Measurements from ENCODE around the gene LMTK2. TPM values are rescaled to one million over a fixed set of nuclear protein-coding genes. Genes with fewer than 3 reads are reported as not detected.

LMTK2 gene
- polyA plus RNA-seq, 4 donors: 3.8 to 18.5 (median 7.6) TPM

GRCh38 chr7:98223351-98223897 lies 116.8 kb downstream of the LMTK2 start:
- WGBS, 3 donors: 82 to 88% (median 85%) methylated on average over 14 to 15 of the region's 15 CpGs
- no peak for DNase-seq
- H3K27ac ChIP-seq (ENCODE audit: low read depth in 1 of 3, low read length in 2 of 3): no peak overlapping the region

DNA sequence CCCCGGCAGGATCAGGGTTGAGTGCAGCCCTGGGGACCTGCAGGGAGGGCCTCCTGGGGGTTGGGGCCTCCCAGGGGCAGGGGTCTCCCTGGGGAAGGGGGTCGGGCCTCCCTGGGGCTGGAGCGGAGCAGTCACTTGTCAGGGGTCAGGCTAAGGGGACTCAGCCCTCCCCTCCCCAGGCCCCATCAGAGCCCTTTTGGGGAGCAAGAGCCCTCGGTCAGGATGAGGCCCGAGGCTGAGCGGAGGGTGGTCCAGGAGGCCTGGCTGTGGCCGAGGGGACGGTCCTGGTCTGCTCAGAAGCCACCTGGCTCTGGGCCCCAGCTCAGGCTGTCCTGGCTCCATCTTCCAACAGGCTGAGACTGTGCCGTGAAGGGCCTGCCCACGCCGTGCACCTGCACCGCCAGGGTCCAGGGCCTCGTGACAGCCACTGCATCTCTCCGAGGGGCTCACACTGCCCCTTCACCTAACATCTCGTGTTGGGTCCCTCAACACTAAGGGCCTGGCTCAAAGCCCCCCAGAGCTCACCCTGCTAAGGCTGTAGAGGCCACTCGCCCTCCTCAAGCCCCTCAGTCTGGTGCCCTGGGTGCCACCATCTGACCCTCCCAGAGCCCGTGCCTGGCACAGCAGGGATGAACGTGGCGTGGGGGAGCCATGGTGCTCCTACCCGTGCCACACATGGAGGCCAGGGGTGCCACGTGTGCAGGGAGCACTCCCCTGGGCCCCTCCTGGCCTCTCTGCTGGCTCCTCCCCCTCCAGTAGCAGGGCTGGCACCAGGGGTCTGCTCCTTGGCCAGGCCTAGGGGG lies 117.4 kb downstream of the LMTK2 start:
- H3K27ac ChIP-seq (ENCODE audit: low read depth in 1 of 3, low read length in 2 of 3): no peak overlapping the region
- WGBS, 3 donors: 90 to 97% (median 93%) methylated on average over 17 to 21 of the region's 21 CpGs
- H3K27me3 ChIP-seq (ENCODE audit: control insufficient read depth in 3 of 3, insufficient read depth in 3 of 3, low read length in 3 of 3): no peaks in the 10 kb centered on the region
- no peaks in the 10 kb centered on the region for H3K9me3 ChIP-seq (ENCODE audit: control insufficient read depth in 2 of 2, insufficient read depth in 1 of 2, low read depth in 1 of 2, low read length in 1 of 2)
- no peak for FAIRE-seq
- no peaks in the 10 kb centered on the region for H3K4me1 ChIP-seq (ENCODE audit: control insufficient read depth in 3 of 3, insufficient read depth in 2 of 3, low read depth in 1 of 3, low read length in 2 of 3)
- DNase-seq: no peak
- no peak overlapping the region for H3K4me3 ChIP-seq (ENCODE audit: low read depth in 1 of 3, low read length in 3 of 3)
- peaks cover 7 to 54% (median 10%) of the 10 kb centered on the region in 3 donors for H3K36me3 ChIP-seq (ENCODE audit: control insufficient read depth in 3 of 3, insufficient read depth in 2 of 3, low read depth in 1 of 3, low read length in 3 of 3)

More at GRCh38 chr7:98223351-98223897, 116.8 kb downstream of the LMTK2 start:
- FAIRE-seq: no peak
- Histone ChIP-seq H3K9me3 (ENCODE audit: control insufficient read depth in 2 of 2, insufficient read depth in 1 of 2, low read depth in 1 of 2, low read length in 1 of 2) (no peaks in the 10 kb centered on the region), H3K4me1 (ENCODE audit: control insufficient read depth in 3 of 3, insufficient read depth in 2 of 3, low read depth in 1 of 3, low read length in 2 of 3) (no peaks in the 10 kb centered on the region), H3K36me3 (ENCODE audit: control insufficient read depth in 3 of 3, insufficient read depth in 2 of 3, low read depth in 1 of 3, low read length in 3 of 3) (peaks cover 7 to 47% (median 7%) of the 10 kb centered on the region in 3 donors), H3K4me3 (ENCODE audit: low read depth in 1 of 3, low read length in 3 of 3) (no peak overlapping the region), H3K27me3 (ENCODE audit: control insufficient read depth in 3 of 3, insufficient read depth in 3 of 3, low read length in 3 of 3) (no peaks in the 10 kb centered on the region)

GRCh38 chr7:98224701-98225181 lies 118.1 kb downstream of the LMTK2 start:
- Histone ChIP-seq H3K9me3 (ENCODE audit: control insufficient read depth in 2 of 2, insufficient read depth in 1 of 2, low read depth in 1 of 2, low read length in 1 of 2) (no peaks in the 10 kb centered on the region), H3K4me1 (ENCODE audit: control insufficient read depth in 3 of 3, insufficient read depth in 2 of 3, low read depth in 1 of 3, low read length in 2 of 3) (no peaks in the 10 kb centered on the region), H3K27ac (ENCODE audit: low read depth in 1 of 3, low read length in 2 of 3) (no peak overlapping the region), H3K27me3 (ENCODE audit: control insufficient read depth in 3 of 3, insufficient read depth in 3 of 3, low read length in 3 of 3) (no peaks in the 10 kb centered on the region), H3K4me3 (ENCODE audit: low read depth in 1 of 3, low read length in 3 of 3) (no peak overlapping the region), H3K36me3 (ENCODE audit: control insufficient read depth in 3 of 3, insufficient read depth in 2 of 3, low read depth in 1 of 3, low read length in 3 of 3) (peaks cover 7 to 60% (median 10%) of the 10 kb centered on the region in 3 donors)
- FAIRE-seq (no peak), DNase-seq (no peak)
- WGBS, 3 donors: 95 to 97% (median 96%) methylated on average over 21 of the region's 21 CpGs

GRCh38 chr7:98225913-98226614 lies 119.4 kb downstream of the LMTK2 start:
- Histone ChIP-seq H3K27ac (ENCODE audit: low read depth in 1 of 3, low read length in 2 of 3) (no peak overlapping the region), H3K36me3 (ENCODE audit: control insufficient read depth in 3 of 3, insufficient read depth in 2 of 3, low read depth in 1 of 3, low read length in 3 of 3) (peaks cover 7 to 73% (median 10%) of the 10 kb centered on the region in 3 donors), H3K4me1 (ENCODE audit: control insufficient read depth in 3 of 3, insufficient read depth in 2 of 3, low read depth in 1 of 3, low read length in 2 of 3) (no peaks in the 10 kb centered on the region), H3K9me3 (ENCODE audit: control insufficient read depth in 2 of 2, insufficient read depth in 1 of 2, low read depth in 1 of 2, low read length in 1 of 2) (no peaks in the 10 kb centered on the region), H3K4me3 (ENCODE audit: low read depth in 1 of 3, low read length in 3 of 3) (no peak overlapping the region), H3K27me3 (ENCODE audit: control insufficient read depth in 3 of 3, insufficient read depth in 3 of 3, low read length in 3 of 3) (no peaks in the 10 kb centered on the region)
- DNase-seq (no peak), FAIRE-seq (no peak)
- 82 to 87% (median 85%) methylated on average over 16 of the region's 16 CpGs for WGBS, 3 donors

- no peak for DNase-seq
- 93 to 94% (median 93%) methylated on average over 18 of the region's 18 CpGs for WGBS, 3 donors
These were observed 121.3 kb downstream of the LMTK2 start for GRCh38 chr7:98227939-98228338.

DNA sequence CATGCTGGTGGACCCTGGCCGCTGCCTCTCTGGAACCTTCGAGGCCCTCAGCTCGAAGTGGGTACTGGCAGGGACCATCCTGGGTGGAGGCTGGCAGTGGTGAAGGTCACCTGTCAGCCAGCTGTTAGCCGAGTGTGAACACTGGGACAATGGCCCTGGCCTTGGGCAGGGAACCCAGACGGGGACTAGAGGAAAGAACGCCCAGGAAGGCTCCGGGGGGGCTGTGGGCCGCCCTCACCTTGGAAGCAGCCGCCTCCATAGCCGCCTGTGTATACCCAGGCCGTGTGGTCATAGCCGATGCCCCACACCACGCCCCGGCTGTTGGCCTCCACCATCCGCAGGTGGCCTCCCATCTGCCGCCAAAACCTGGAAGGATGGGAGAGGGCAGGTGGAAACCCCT lies 122.1 kb downstream of the LMTK2 start:
- H3K4me1 ChIP-seq (ENCODE audit: control insufficient read depth in 3 of 3, insufficient read depth in 2 of 3, low read depth in 1 of 3, low read length in 2 of 3): no peaks in the 10 kb centered on the region
- WGBS, 3 donors: 82 to 93% (median 91%) methylated on average over 16 of the region's 16 CpGs
- no peaks in the 10 kb centered on the region for H3K9me3 ChIP-seq (ENCODE audit: control insufficient read depth in 2 of 2, insufficient read depth in 1 of 2, low read depth in 1 of 2, low read length in 1 of 2)
- FAIRE-seq (no peak), DNase-seq (no peak)
- H3K36me3 ChIP-seq (ENCODE audit: control insufficient read depth in 3 of 3, insufficient read depth in 2 of 3, low read depth in 1 of 3, low read length in 3 of 3): peaks cover 5 to 75% (median 5%) of the 10 kb centered on the region in 3 donors
- H3K27me3 ChIP-seq (ENCODE audit: control insufficient read depth in 3 of 3, insufficient read depth in 3 of 3, low read length in 3 of 3): no peaks in the 10 kb centered on the region
- no peak overlapping the region for H3K27ac ChIP-seq (ENCODE audit: low read depth in 1 of 3, low read length in 2 of 3)
- no peak overlapping the region for H3K4me3 ChIP-seq (ENCODE audit: low read depth in 1 of 3, low read length in 3 of 3)

More at GRCh38 chr7:98227939-98228338, 121.3 kb downstream of the LMTK2 start:
- no peak overlapping the region for H3K27ac ChIP-seq (ENCODE audit: low read depth in 1 of 3, low read length in 2 of 3)
- FAIRE-seq: no peak
- H3K36me3 ChIP-seq (ENCODE audit: control insufficient read depth in 3 of 3, insufficient read depth in 2 of 3, low read depth in 1 of 3, low read length in 3 of 3): peaks cover 2 to 69% (median 5%) of the 10 kb centered on the region in 3 donors
- H3K9me3 ChIP-seq (ENCODE audit: control insufficient read depth in 2 of 2, insufficient read depth in 1 of 2, low read depth in 1 of 2, low read length in 1 of 2): no peaks in the 10 kb centered on the region
- no peak overlapping the region for H3K4me3 ChIP-seq (ENCODE audit: low read depth in 1 of 3, low read length in 3 of 3)
- no peaks in the 10 kb centered on the region for H3K4me1 ChIP-seq (ENCODE audit: control insufficient read depth in 3 of 3, insufficient read depth in 2 of 3, low read depth in 1 of 3, low read length in 2 of 3)
- H3K27me3 ChIP-seq (ENCODE audit: control insufficient read depth in 3 of 3, insufficient read depth in 3 of 3, low read length in 3 of 3): no peaks in the 10 kb centered on the region

GRCh38 chr7:98229441-98229840 lies 122.8 kb downstream of the LMTK2 start:
- DNase-seq (no peak), FAIRE-seq (no peak)
- Histone ChIP-seq H3K9me3 (ENCODE audit: control insufficient read depth in 2 of 2, insufficient read depth in 1 of 2, low read depth in 1 of 2, low read length in 1 of 2) (no peaks in the 10 kb centered on the region), H3K27ac (ENCODE audit: low read depth in 1 of 3, low read length in 2 of 3) (no peak overlapping the region), H3K4me3 (ENCODE audit: low read depth in 1 of 3, low read length in 3 of 3) (no peak overlapping the region), H3K27me3 (ENCODE audit: control insufficient read depth in 3 of 3, insufficient read depth in 3 of 3, low read length in 3 of 3) (no peaks in the 10 kb centered on the region), H3K4me1 (ENCODE audit: control insufficient read depth in 3 of 3, insufficient read depth in 2 of 3, low read depth in 1 of 3, low read length in 2 of 3) (no peaks in the 10 kb centered on the region), H3K36me3 (ENCODE audit: control insufficient read depth in 3 of 3, insufficient read depth in 2 of 3, low read depth in 1 of 3, low read length in 3 of 3) (peaks cover 5 to 70% (median 5%) of the 10 kb centered on the region in 3 donors)
- 87 to 90% (median 89%) methylated on average over 11 of the region's 11 CpGs for WGBS, 3 donors

DNA sequence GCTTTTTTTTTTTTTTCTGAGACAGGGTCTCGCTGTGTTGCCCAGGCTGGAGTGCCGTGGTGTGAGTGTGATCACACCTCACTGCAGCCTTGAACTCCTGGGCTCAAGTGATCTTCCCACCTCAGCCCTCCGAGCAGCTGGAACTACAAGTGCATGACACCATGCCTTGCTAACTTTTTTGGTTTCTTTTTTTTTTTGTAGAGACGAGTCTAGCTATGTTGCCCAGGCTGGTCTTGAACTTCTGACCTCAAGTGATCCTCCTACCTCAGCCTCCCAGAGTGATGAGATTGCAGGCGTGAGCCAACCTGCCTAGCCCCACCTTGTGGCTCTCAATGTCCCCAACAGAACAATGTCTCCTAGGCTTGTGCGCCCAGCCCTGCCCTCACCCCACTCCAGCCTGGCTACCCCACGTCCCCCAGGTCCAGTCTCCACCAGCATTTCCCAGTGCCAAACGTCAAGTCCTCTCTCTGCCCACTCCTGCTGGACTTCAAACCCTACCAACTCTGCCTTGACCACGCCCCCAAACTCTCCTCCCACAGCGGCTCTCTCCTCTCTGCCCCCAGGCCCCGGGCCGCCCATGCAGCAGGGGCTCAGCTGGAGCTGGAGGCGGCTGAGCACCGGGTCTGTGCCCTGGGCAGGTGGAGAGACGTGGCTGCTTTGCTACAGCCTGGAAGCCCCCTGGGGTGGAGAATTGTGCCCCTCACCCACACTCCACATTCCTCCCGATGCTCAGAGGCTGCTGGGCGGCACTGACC lies 123.5 kb downstream of the LMTK2 start:
- Histone ChIP-seq H3K4me3 (ENCODE audit: low read depth in 1 of 3, low read length in 3 of 3) (no peak overlapping the region), H3K27me3 (ENCODE audit: control insufficient read depth in 3 of 3, insufficient read depth in 3 of 3, low read length in 3 of 3) (no peaks in the 10 kb centered on the region), H3K9me3 (ENCODE audit: control insufficient read depth in 2 of 2, insufficient read depth in 1 of 2, low read depth in 1 of 2, low read length in 1 of 2) (no peaks in the 10 kb centered on the region), H3K27ac (ENCODE audit: low read depth in 1 of 3, low read length in 2 of 3) (no peak overlapping the region), H3K4me1 (ENCODE audit: control insufficient read depth in 3 of 3, insufficient read depth in 2 of 3, low read depth in 1 of 3, low read length in 2 of 3) (no peaks in the 10 kb centered on the region), H3K36me3 (ENCODE audit: control insufficient read depth in 3 of 3, insufficient read depth in 2 of 3, low read depth in 1 of 3, low read length in 3 of 3) (peaks cover 2 to 67% (median 5%) of the 10 kb centered on the region in 3 donors)
- DNase-seq (no peak), FAIRE-seq (no peak)
- 82 to 89% (median 87%) methylated on average over 17 of the region's 17 CpGs for WGBS, 3 donors

Data from small intestine (tissue), 7 donors.